Measurements from ENCODE around the gene VDR. TPM values are rescaled to one million over a fixed set of nuclear protein-coding genes. Genes with fewer than 3 reads are reported as not detected.

Gene VDR
- total RNA-seq, 4 donors from 2014 or later: 3.5 to 5.2 (median 3.9) TPM

GRCh38 chr12:47908738-47909137, 3.9 kb upstream of the VDR start:
- TF ChIP-seq, protein P1, sequence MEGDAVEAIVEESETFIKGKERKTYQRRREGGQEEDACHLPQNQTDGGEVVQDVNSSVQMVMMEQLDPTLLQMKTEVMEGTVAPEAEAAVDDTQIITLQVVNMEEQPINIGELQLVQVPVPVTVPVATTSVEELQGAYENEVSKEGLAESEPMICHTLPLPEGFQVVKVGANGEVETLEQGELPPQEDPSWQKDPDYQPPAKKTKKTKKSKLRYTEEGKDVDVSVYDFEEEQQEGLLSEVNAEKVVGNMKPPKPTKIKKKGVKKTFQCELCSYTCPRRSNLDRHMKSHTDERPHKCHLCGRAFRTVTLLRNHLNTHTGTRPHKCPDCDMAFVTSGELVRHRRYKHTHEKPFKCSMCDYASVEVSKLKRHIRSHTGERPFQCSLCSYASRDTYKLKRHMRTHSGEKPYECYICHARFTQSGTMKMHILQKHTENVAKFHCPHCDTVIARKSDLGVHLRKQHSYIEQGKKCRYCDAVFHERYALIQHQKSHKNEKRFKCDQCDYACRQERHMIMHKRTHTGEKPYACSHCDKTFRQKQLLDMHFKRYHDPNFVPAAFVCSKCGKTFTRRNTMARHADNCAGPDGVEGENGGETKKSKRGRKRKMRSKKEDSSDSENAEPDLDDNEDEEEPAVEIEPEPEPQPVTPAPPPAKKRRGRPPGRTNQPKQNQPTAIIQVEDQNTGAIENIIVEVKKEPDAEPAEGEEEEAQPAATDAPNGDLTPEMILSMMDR (IDR thresholded peaks at IDR 0.05): no peak
- TF ChIP-seq POLR2A (IDR thresholded peaks at IDR 0.05): no peak
- peaks cover 4 to 9% of the 10 kb centered on the region in 2 donors for H3K4me1 ChIP-seq
- intact Hi-C loops (cut with DNase I): loop anchor here (5.0 kb wide), 1 partner anchor 39 kb away; no protein-coding TSS in a partner anchor
- H3K36me3 ChIP-seq: no peaks in the 10 kb centered on the region
- H3K27ac ChIP-seq: no peak overlapping the region
- DNase-seq: no peak
- no peak overlapping the region for H3K4me3 ChIP-seq (replicated peaks in 1 of 3)
- no peaks in the 10 kb centered on the region for H3K9me3 ChIP-seq
- H3K27me3 ChIP-seq: no peaks in the 10 kb centered on the region

DNA sequence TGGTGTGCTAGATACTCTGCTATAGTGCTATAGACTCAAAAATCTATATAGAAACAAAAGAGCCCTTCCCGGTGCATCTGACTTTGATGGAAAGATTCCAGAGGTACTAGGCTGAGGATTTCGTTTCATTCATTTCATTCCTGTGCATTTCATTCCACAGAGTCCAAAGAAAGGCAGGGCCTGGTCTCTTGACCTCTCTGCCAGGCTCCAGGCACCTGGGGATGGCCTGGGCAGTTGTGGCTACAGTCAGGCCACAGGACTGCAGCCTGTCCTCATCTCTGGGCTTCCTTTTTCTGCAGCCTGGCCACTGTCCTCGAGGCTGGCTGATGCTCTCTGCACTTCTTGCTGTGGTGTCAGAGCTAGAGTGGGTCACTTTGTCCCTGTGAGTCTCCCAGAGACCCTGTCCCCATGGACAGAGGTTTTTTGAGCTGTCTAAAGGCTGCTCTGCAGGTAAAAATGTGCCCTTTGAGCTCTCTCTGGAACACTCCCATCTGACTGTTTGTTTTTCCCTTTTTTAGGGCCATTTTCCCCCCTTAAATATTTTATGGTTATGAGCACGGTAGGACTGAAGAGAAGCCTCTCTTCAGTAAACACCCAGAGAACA, 3.2 kb upstream of the VDR start:
- Histone ChIP-seq H3K4me1 (peaks cover 9 to 11% of the 10 kb centered on the region in 2 donors), H3K27me3 (no peaks in the 10 kb centered on the region), H3K4me3 (replicated peaks in 1 of 3) (no peak overlapping the region), H3K27ac (no peak overlapping the region), H3K36me3 (no peaks in the 10 kb centered on the region), H3K9me3 (no peaks in the 10 kb centered on the region)
- TF ChIP-seq POLR2A (IDR thresholded peaks at IDR 0.05): no peak
- TF ChIP-seq, protein P1 (IDR thresholded peaks at IDR 0.05): no peak
- DNase-seq: no peak
- 75 to 80% methylated on average over 4 of the region's 4 CpGs for WGBS, 2 donors
- intact Hi-C loops (cut with DNase I): loop anchor here (5.0 kb wide), 1 partner anchor 39 kb away; no protein-coding TSS in a partner anchor

- peak overlapping the region in 2 of 3 donors; percentile 43 to 44 for H3K4me3 ChIP-seq (replicated peaks in 1 of 3)
- peaks cover 9 to 11% of the 10 kb centered on the region in 2 donors for H3K4me1 ChIP-seq
- peak overlapping the region in 2 of 3 donors; percentile 68 to 74 for H3K27ac ChIP-seq
- DNase-seq: peak; percentile 26 to 39
- H3K36me3 ChIP-seq: no peaks in the 10 kb centered on the region
- intact Hi-C loops (cut with DNase I): no loop called here
- TF ChIP-seq, protein P1 (IDR thresholded peaks at IDR 0.05): peak in 2 of 6 experiments; percentile 26 to 35
- no peak for TF ChIP-seq POLR2A (IDR thresholded peaks at IDR 0.05)
- 6 to 12% methylated on average over 7 of the region's 7 CpGs for WGBS, 2 donors
- H3K27me3 ChIP-seq: no peaks in the 10 kb centered on the region
- H3K9me3 ChIP-seq: no peaks in the 10 kb centered on the region
Measured at GRCh38 chr12:47903927-47904712, 674 bp downstream of the VDR start.

- TF ChIP-seq, protein P1 (IDR thresholded peaks at IDR 0.05): no peak
- no peak for TF ChIP-seq POLR2A (IDR thresholded peaks at IDR 0.05)
- intact Hi-C loops (cut with DNase I): no loop called here
- H3K27ac ChIP-seq: no peak overlapping the region
- H3K27me3 ChIP-seq: no peaks in the 10 kb centered on the region
- WGBS, 2 donors: 23 to 65% methylated on average over 3 of the region's 3 CpGs
- H3K36me3 ChIP-seq: no peaks in the 10 kb centered on the region
- H3K4me1 ChIP-seq: peaks cover 9 to 11% of the 10 kb centered on the region in 2 donors
- no peaks in the 10 kb centered on the region for H3K9me3 ChIP-seq
- no peak overlapping the region for H3K4me3 ChIP-seq (replicated peaks in 1 of 3)
- peak; percentile 45 to 58 for DNase-seq
Measured at GRCh38 chr12:47903151-47903611, 1.6 kb downstream of the VDR start.

DNA sequence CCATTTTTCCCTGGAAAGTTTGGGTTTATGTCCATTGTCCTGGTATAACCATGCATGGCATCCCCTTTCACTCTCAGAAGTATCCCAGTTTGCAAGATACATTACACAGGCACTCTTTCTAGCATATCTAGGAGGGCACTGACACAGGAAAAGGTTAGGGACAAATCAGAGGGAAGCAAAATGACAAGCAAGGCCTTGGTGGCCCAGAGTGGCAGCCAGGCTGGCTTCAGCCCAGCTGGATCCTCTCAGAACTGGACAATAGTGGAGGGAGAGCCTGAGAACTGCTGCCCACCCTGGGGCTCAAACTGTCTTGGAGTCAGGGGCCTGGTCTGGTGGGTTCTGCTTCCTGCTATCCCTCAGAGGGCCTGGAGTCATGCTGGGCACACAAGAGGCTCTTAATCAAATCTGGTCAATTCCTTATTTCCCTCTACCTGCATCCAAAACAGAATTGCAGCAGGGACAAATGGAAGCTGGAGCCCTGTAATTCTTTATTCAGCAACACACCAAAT, 2.6 kb downstream of the VDR start:
- H3K36me3 ChIP-seq: no peaks in the 10 kb centered on the region
- H3K27ac ChIP-seq: no peak overlapping the region
- intact Hi-C loops (cut with DNase I): no loop called here
- no peaks in the 10 kb centered on the region for H3K27me3 ChIP-seq
- no peak for DNase-seq
- no peak overlapping the region for H3K4me3 ChIP-seq (replicated peaks in 1 of 3)
- H3K4me1 ChIP-seq: peaks cover 9 to 11% of the 10 kb centered on the region in 2 donors
- H3K9me3 ChIP-seq: no peaks in the 10 kb centered on the region
- no peak for TF ChIP-seq POLR2A (IDR thresholded peaks at IDR 0.05)
- TF ChIP-seq, protein P1 (IDR thresholded peaks at IDR 0.05): no peak
